ENCODE results near the gene UBE3C. TPM values are rescaled to one million over a fixed set of nuclear protein-coding genes. Genes with fewer than 3 reads are reported as not detected.

The UBE3C gene
- total RNA-seq, 4 donors from 2014 or later, result 50.3 to 75.0 (median 64.0) TPM

GRCh38 chr7:157192861-157193260 lies 54.1 kb downstream of the UBE3C start:
- no peak overlapping the region for H3K4me3 ChIP-seq (replicated peaks in 1 of 3)
- peaks cover 4 to 28% of the 10 kb centered on the region in 2 donors for H3K36me3 ChIP-seq
- H3K9me3 ChIP-seq, result no peaks in the 10 kb centered on the region
- intact Hi-C loops (cut with DNase I), result no loop called here
- no peaks in the 10 kb centered on the region for H3K27me3 ChIP-seq
- WGBS, 2 donors, result 96 to 98% methylated on average over 3 of the region's 3 CpGs
- DNase-seq, result no peak
- TF ChIP-seq CTCF (IDR thresholded peaks at IDR 0.05) (no peak), POLR2A (IDR thresholded peaks at IDR 0.05) (no peak)
- H3K4me1 ChIP-seq, result no peaks in the 10 kb centered on the region
- no peak overlapping the region for H3K27ac ChIP-seq

- Histone ChIP-seq H3K27me3 (no peaks in the 10 kb centered on the region), H3K4me3 (replicated peaks in 1 of 3) (no peak overlapping the region), H3K9me3 (no peaks in the 10 kb centered on the region), H3K27ac (no peak overlapping the region), H3K36me3 (peaks cover 4 to 27% of the 10 kb centered on the region in 2 donors), H3K4me1 (no peaks in the 10 kb centered on the region)
- no peak for TF ChIP-seq POLR2A (IDR thresholded peaks at IDR 0.05)
- no peak for TF ChIP-seq CTCF (IDR thresholded peaks at IDR 0.05)
- 92 to 97% methylated on average over 4 of the region's 4 CpGs for WGBS, 2 donors
- intact Hi-C loops (cut with DNase I), result no loop called here
- no peak for DNase-seq
Measured at GRCh38 chr7:157193274-157193673, 54.5 kb downstream of the UBE3C start.

GRCh38 chr7:157194948-157195347 lies 56.2 kb downstream of the UBE3C start:
- Histone ChIP-seq H3K36me3 (peaks cover 8 to 22% of the 10 kb centered on the region in 2 donors), H3K27me3 (no peaks in the 10 kb centered on the region), H3K4me1 (no peaks in the 10 kb centered on the region), H3K4me3 (replicated peaks in 1 of 3) (no peak overlapping the region), H3K9me3 (no peaks in the 10 kb centered on the region), H3K27ac (no peak overlapping the region)
- no peak for DNase-seq
- intact Hi-C loops (cut with DNase I), result no loop called here
- 93 to 97% methylated on average over 3 of the region's 3 CpGs for WGBS, 2 donors
- TF ChIP-seq POLR2A (IDR thresholded peaks at IDR 0.05) (no peak), CTCF (IDR thresholded peaks at IDR 0.05) (no peak)

- Histone ChIP-seq H3K4me1 (no peaks in the 10 kb centered on the region), H3K4me3 (replicated peaks in 1 of 3) (no peak overlapping the region), H3K27me3 (no peaks in the 10 kb centered on the region), H3K36me3 (peaks cover 4 to 17% of the 10 kb centered on the region in 2 donors), H3K9me3 (no peaks in the 10 kb centered on the region), H3K27ac (no peak overlapping the region)
- TF ChIP-seq POLR2A (IDR thresholded peaks at IDR 0.05) (no peak), CTCF (IDR thresholded peaks at IDR 0.05) (no peak)
- no peak for DNase-seq
- intact Hi-C loops (cut with DNase I), result no loop called here
- 94 to 96% methylated on average over 12 of the region's 12 CpGs for WGBS, 2 donors
Measured at GRCh38 chr7:157195868-157196267, 57.1 kb downstream of the UBE3C start.

- intact Hi-C loops (cut with DNase I), result no loop called here
Measured at GRCh38 chr7:157204134-157204533, 65.4 kb downstream of the UBE3C start.

More at GRCh38 chr7:157204134-157204533, 65.4 kb downstream of the UBE3C start:
- H3K36me3 ChIP-seq, result peaks cover 4 to 5% of the 10 kb centered on the region in 2 donors
- H3K27ac ChIP-seq, result no peak overlapping the region
- no peaks in the 10 kb centered on the region for H3K9me3 ChIP-seq
- WGBS, 2 donors, result 97% methylated on average over 5 of the region's 5 CpGs
- TF ChIP-seq CTCF (IDR thresholded peaks at IDR 0.05) (no peak), POLR2A (IDR thresholded peaks at IDR 0.05) (no peak)
- no peaks in the 10 kb centered on the region for H3K27me3 ChIP-seq
- no peak overlapping the region for H3K4me3 ChIP-seq (replicated peaks in 1 of 3)
- no peak for DNase-seq
- no peaks in the 10 kb centered on the region for H3K4me1 ChIP-seq
